H9 (cell line): ENCODE measurements around the gene CST11. TPM values are rescaled to one million over a fixed set of nuclear protein-coding genes. Genes with fewer than 3 reads are reported as not detected.

ENCODE experiments used
- DNase-seq: peaks from one replicate; pipeline ENCODE4 v3.0.0-alpha.2; 2017
- H2AFZ ChIP-seq: one replicate; pipeline ENCODE4 v1.6.1; 2013; ENCODE audit warnings: mild to moderate bottlenecking, low read length, control low read depth, moderate library complexity
- H2AK5ac ChIP-seq: 2 replicates; pipeline ENCODE4 v1.6.1; 2013; ENCODE audit warnings: low read length, control low read depth, mixed read lengths; ENCODE audit not compliant: insufficient read length
- H2BK120ac ChIP-seq: one replicate; pipeline ENCODE4 v1.6.1; 2013; ENCODE audit warnings: low read depth, mild to moderate bottlenecking, low read length, control low read depth, inconsistent platforms; ENCODE audit not compliant: poor library complexity, severe bottlenecking
- H2BK12ac ChIP-seq: 2 replicates; pipeline ENCODE4 v1.6.1; 2013; ENCODE audit warnings: low read length, control low read depth, mixed read lengths, low read depth; ENCODE audit not compliant: insufficient read length
- H2BK15ac ChIP-seq: 2 replicates; pipeline ENCODE4 v1.6.1; 2013; ENCODE audit warnings: low read depth, low read length, control low read depth
- H2BK20ac ChIP-seq: one replicate; pipeline ENCODE4 v1.6.1; 2013; ENCODE audit warnings: low read depth, mild to moderate bottlenecking, low read length, control low read depth, inconsistent platforms; ENCODE audit not compliant: poor library complexity, severe bottlenecking
- H2BK5ac ChIP-seq: 2 replicates; pipeline ENCODE4 v1.6.1; 2013; ENCODE audit warnings: low read length, control low read depth, mixed read lengths; ENCODE audit not compliant: insufficient read length
- H3K14ac ChIP-seq: 2 replicates; pipeline ENCODE4 v1.6.1; 2013; ENCODE audit warnings: low read length, control low read depth; ENCODE audit not compliant: insufficient read depth
- H3K18ac ChIP-seq: 2 replicates; pipeline ENCODE4 v1.6.1; 2013; ENCODE audit warnings: low read depth, mild to moderate bottlenecking, mixed read lengths, low read length, control low read depth; ENCODE audit not compliant: insufficient read length
- H3K23ac ChIP-seq: 2 replicates; pipeline ENCODE4 v1.6.1; 2013; ENCODE audit warnings: low read length, control low read depth, mixed read lengths, low read depth; ENCODE audit not compliant: insufficient read length
- H3K23me2 ChIP-seq: 2 replicates; pipeline ENCODE4 v1.6.1; 2013; ENCODE audit warnings: low read depth, mild to moderate bottlenecking, mixed read lengths, low read length, control low read depth; ENCODE audit not compliant: insufficient read length, poor library complexity, severe bottlenecking
- H3K27ac ChIP-seq: 2 replicates; pipeline ENCODE4 v1.5.1; 2013; ENCODE audit warnings: low read length, control low read depth, mixed read lengths, low read depth; ENCODE audit not compliant: insufficient read length
- H3K27me3 ChIP-seq: 2 replicates; pipeline ENCODE4 v1.6.1; 2013; ENCODE audit warnings: low read length, control low read depth, inconsistent platforms; ENCODE audit not compliant: insufficient read depth
- H3K4ac ChIP-seq: 2 replicates; pipeline ENCODE4 v1.6.1; 2013; ENCODE audit warnings: low read depth, mild to moderate bottlenecking, control low read depth, inconsistent platforms, low read length, moderate library complexity
- H3K4me1 ChIP-seq: 2 replicates; pipeline ENCODE4 v1.6.1; 2013; ENCODE audit warnings: low read length, control low read depth, inconsistent platforms; ENCODE audit not compliant: insufficient read depth
- H3K4me2 ChIP-seq: 2 replicates; pipeline ENCODE4 v1.6.1; 2013; ENCODE audit warnings: low read length, control low read depth, mixed read lengths; ENCODE audit not compliant: insufficient read length, insufficient read depth
- H3K56ac ChIP-seq: 2 replicates; pipeline ENCODE4 v1.6.1; 2013; ENCODE audit warnings: low read depth, mild to moderate bottlenecking, mixed read lengths, low read length, control low read depth; ENCODE audit not compliant: insufficient read length
- H3K79me1 ChIP-seq: 2 replicates; pipeline ENCODE4 v1.6.1; 2013; ENCODE audit warnings: low read depth, mild to moderate bottlenecking, moderate library complexity, low read length, control low read depth, inconsistent platforms; ENCODE audit not compliant: insufficient read depth, poor library complexity, severe bottlenecking
- H3K79me2 ChIP-seq: 2 replicates; pipeline ENCODE4 v1.6.1; 2013; ENCODE audit warnings: low read length, control low read depth, inconsistent platforms; ENCODE audit not compliant: insufficient read depth
- H3K9ac ChIP-seq: 2 replicates; pipeline ENCODE4 v1.6.1; 2013; ENCODE audit warnings: low read length, control low read depth, mixed read lengths; ENCODE audit not compliant: insufficient read length; ENCODE audit errors: extremely low read depth
- H3K9me3 ChIP-seq: one replicate; pipeline ENCODE4 v1.6.1; 2013; ENCODE audit warnings: low read depth, low read length, inconsistent platforms; ENCODE audit not compliant: control insufficient read depth
- H3T11ph ChIP-seq: one replicate; pipeline ENCODE4 v1.6.1; 2013; ENCODE audit warnings: mild to moderate bottlenecking, low read length, control low read depth, inconsistent platforms
- H4K20me1 ChIP-seq: one replicate; pipeline ENCODE4 v1.6.1; 2013; ENCODE audit not compliant: control insufficient read depth, insufficient read length, insufficient read depth
- H4K5ac ChIP-seq: 2 replicates; pipeline ENCODE4 v1.6.1; 2013; ENCODE audit warnings: low read depth, mild to moderate bottlenecking, mixed read lengths, low read length, control low read depth; ENCODE audit not compliant: insufficient read length
- H4K8ac ChIP-seq: replicated peaks from 2 replicates; pipeline ENCODE4 v1.6.1; 2013; ENCODE audit warnings: low read length, control low read depth, mixed read lengths, low read depth; ENCODE audit not compliant: insufficient read length
- H4K91ac ChIP-seq: 2 replicates; pipeline ENCODE4 v1.6.1; 2013; ENCODE audit warnings: low read depth, mild to moderate bottlenecking, moderate library complexity, mixed read lengths, low read length, control low read depth; ENCODE audit not compliant: insufficient read length
- H3K27ac Mint-ChIP-seq, 3 experiments: 2 replicates in 2 of 3; 3 replicates in 1 of 3; pipeline ENCODE4 v1.8.0; 2020 to 2021; ENCODE audit warnings: mixed read lengths in 3 of 3, mild to moderate bottlenecking in 1 of 3, moderate library complexity in 1 of 3
- H3K27me3 Mint-ChIP-seq: 2 replicates; pipeline ENCODE4 v1.8.0; 2021; ENCODE audit warnings: low read depth, mild to moderate bottlenecking, moderate library complexity, mixed read lengths
- H3K36me3 Mint-ChIP-seq, 3 experiments: 2 replicates in 2 of 3; 3 replicates in 1 of 3; pipeline ENCODE4 v1.8.0; 2020 to 2021; ENCODE audit warnings: low read depth in 3 of 3, mixed read lengths in 3 of 3; ENCODE audit not compliant: insufficient read depth in 1 of 3
- H3K4me1 Mint-ChIP-seq, 2 experiments: 2 replicates each; pipeline ENCODE4 v1.8.0; 2020; ENCODE audit warnings: mixed read lengths in 2 of 2
- H3K4me3 Mint-ChIP-seq, 2 experiments: 2 replicates in 1 of 2; 3 replicates in 1 of 2; pipeline ENCODE4 v1.8.0; 2020 to 2021; ENCODE audit warnings: mild to moderate bottlenecking in 2 of 2, mixed read lengths in 2 of 2, moderate library complexity in 1 of 2
- H3K9me3 Mint-ChIP-seq, 2 experiments: 2 replicates in 1 of 2; 3 replicates in 1 of 2; pipeline ENCODE4 v1.8.0; 2020; ENCODE audit warnings: mild to moderate bottlenecking in 2 of 2, mixed read lengths in 2 of 2, moderate library complexity in 1 of 2
- CTCF ChIP-seq: fragments of 200-600 bp; sonication (generic); conservative IDR thresholded peaks from 3 replicates; pipeline ENCODE4 v1.8.0; 2021; ENCODE audit warnings: antibody characterized with exemption, mild to moderate bottlenecking
- WGBS: extraction: QIAGEN DNeasy Blood & Tissue Kit; methylation state at CpG from one replicate; pipeline ENCODE4 v1.1.7; 2013; ENCODE audit warnings: missing lambda C conversion rate, low lambda C conversion rate, mixed read lengths; ENCODE audit not compliant: insufficient read length; ENCODE audit errors: extremely low coverage; 5-methylcytosine and 5-hydroxymethylcytosine counted together
- total RNA-seq: library from RNA; stranded (reverse); gene quantifications from 2 replicates; pipeline ENCODE4 v1.2.1, GENCODE V29; 2021

Gene CST11
- total RNA-seq, 1 experiment from 2014 or later = not detected

GRCh38 chr20:23413862-23414422 is 38.7 kb downstream of the CST11 start:
- peaks cover 8% of the 10 kb centered on the region for H3K79me1 ChIP-seq
- no peak overlapping the region for H3K9ac ChIP-seq
- Mint-ChIP-seq H3K27ac (no peak overlapping the region), H3K4me3 (no peak overlapping the region), H3K9me3 (no peaks in the 10 kb centered on the region), H3K4me1 (peaks cover 8 to 23% of the 10 kb centered on the region in 2 experiments), H3K27me3 (no peaks in the 10 kb centered on the region), H3K36me3 (peaks cover 0 to 6% (median 0%) of the 10 kb centered on the region in 3 experiments; a peak in 2 of 7 replicates)
- no peak for TF ChIP-seq CTCF
- H4K8ac ChIP-seq = no peak overlapping the region
- H2BK15ac ChIP-seq = no peak overlapping the region
- no peaks in the 10 kb centered on the region for H3K9me3 ChIP-seq
- H3K18ac ChIP-seq = no peak overlapping the region
- H2AFZ ChIP-seq = no peak overlapping the region
- H3T11ph ChIP-seq = no peak overlapping the region
- no peaks in the 10 kb centered on the region for H4K20me1 ChIP-seq
- H3K27ac ChIP-seq = no peak overlapping the region
- no CpG with 5 or more reads among the region's 3 CpGs for WGBS
- no peak overlapping the region for H3K4ac ChIP-seq
- H3K4me2 ChIP-seq = no peak overlapping the region
- no peaks in the 10 kb centered on the region for H3K27me3 ChIP-seq
- no peaks in the 10 kb centered on the region; the same call in 1 of the 2 replicates for H3K4me1 ChIP-seq
- H3K79me2 ChIP-seq = peaks cover 15% of the 10 kb centered on the region; the same call in 1 of the 2 replicates
- H3K23ac ChIP-seq = no peak overlapping the region
- no peak overlapping the region for H3K56ac ChIP-seq
- no peak overlapping the region for H4K91ac ChIP-seq
- H3K14ac ChIP-seq = no peak overlapping the region
- no peak overlapping the region for H2BK20ac ChIP-seq
- no peak overlapping the region for H2BK5ac ChIP-seq
- no peak overlapping the region for H4K5ac ChIP-seq
- no peak overlapping the region for H2BK120ac ChIP-seq
- no peak for DNase-seq
- H3K23me2 ChIP-seq = no peaks in the 10 kb centered on the region
- no peak overlapping the region for H2BK12ac ChIP-seq
- no peak overlapping the region for H2AK5ac ChIP-seq
